Heart left ventricle (tissue), 13 donors: Measurements from ENCODE around the gene SUPT5H.

Experiments
- CTCF ChIP-seq, 12 donors: fragments of 200-600 bp; sonication (generic) in 4 of 12; IDR thresholded peaks; one replicate each; pipeline versions ENCODE4 v1.5.0 to v1.8.0; 2018 to 2022; ENCODE audit warnings: antibody characterized with exemption in 12 of 12, mild to moderate bottlenecking in 5 of 12
- POLR2A ChIP-seq, 2 donors: fragments of 450-650 bp; IDR thresholded peaks; one replicate each; pipeline ENCODE4 v1.6.1; 2017; ENCODE audit warnings: antibody characterized with exemption in 2 of 2, mild to moderate bottlenecking in 2 of 2, moderate library complexity in 2 of 2
- donor health status: ischemic (EF 13 %, LVEDD 7.1; RV severe dilation, severe dysfunction).
- donor health status: DM: no; HTN: yes; CAD: no.
- donor health status: DM: no; HTN: no; CAD: no.
- donor health status: ischemic (EF 25% LVEDD 6.9; RV normal size, moderate dysfunction).
- donor health status: ischemic (EF 25% LVEDD 5.7; RV mildly dilated, moderate dysfunction).
- donor health status: ischemic (EF 35%, LVEDD 5.7; RV mildly dilated, moderate dysfunction).
- donor health status: nonischemic (EF 11% LVEDD 7.7; RV severe dilation, severe dysfunction).
- donor health status: DM: yes; HTN: yes; CAD: no.
- donor health status: PGD.
- donor health status: ischemic (EF 29% LVEDD 5.4; RV normal size, mild dysfunction).
- donor health status: nonischemic (EF 23%, LVEDD 6.1; RV moderate dilation, normal function).

GRCh38 chr19:39408392-39409207, 36.8 kb upstream of the SUPT5H start:
- TF ChIP-seq CTCF (IDR thresholded peaks at IDR 0.05), result no peak
- peak in 1 of 2 donors; percentile 0 for TF ChIP-seq POLR2A (IDR thresholded peaks at IDR 0.05)
